ENCODE results near the gene FABP7. TPM values are rescaled to one million over a fixed set of nuclear protein-coding genes. Genes with fewer than 3 reads are reported as not detected.

The FABP7 gene
- polyA plus RNA-seq, 2 of the 4 experiments (the other 2 are of a cell fraction): not detected

GRCh38 chr6:122755901-122756300 is 23.6 kb upstream of the FABP7 start:
- ATAC-seq (no peak), DNase-seq (ENCODE audit: low read depth in 1 of 2, low spot score in 1 of 2) (no peak), FAIRE-seq (no peak)
- H3K4me1 ChIP-seq: no peaks in the 10 kb centered on the region
- no peak overlapping the region for H3K4me2 ChIP-seq
- WGBS (ENCODE audit: missing lambda C conversion rate): 63% methylated on average over 9 of the region's 9 CpGs
- no peak overlapping the region for H3K4me3 ChIP-seq
- H3K9me3 ChIP-seq: no peaks in the 10 kb centered on the region
- H3K27ac ChIP-seq: no peak overlapping the region
- CTCF ChIA-PET: no interaction called here
- TF ChIP-seq HES2 (IDR thresholded peaks at IDR 0.05) (no peak), ZFP36 (IDR thresholded peaks at IDR 0.05; ENCODE audit: borderline replicate concordance, partially characterized antibody) (no peak), HOXB5 (CRISPR knock-in tag; IDR thresholded peaks at IDR 0.05) (no peak), JUN (IDR thresholded peaks at IDR 0.05) (no peak), GATA3 (IDR thresholded peaks at IDR 0.05; ENCODE audit: borderline replicate concordance) (no peak), EHMT2 (IDR thresholded peaks at IDR 0.05; ENCODE audit: low read depth) (no peak), RARB (CRISPR knock-in tag; IDR thresholded peaks at IDR 0.05) (no peak), CBX8 (IDR thresholded peaks at IDR 0.05) (no peak), CBX2 (IDR thresholded peaks at IDR 0.05; ENCODE audit: borderline replicate concordance, low read depth) (no peak), FOSL2 (IDR thresholded peaks at IDR 0.05) (no peak), FOSL2 (CRISPR knock-in tag; IDR thresholded peaks at IDR 0.05) (no peak)
- TF ChIP-seq, protein P1, sequence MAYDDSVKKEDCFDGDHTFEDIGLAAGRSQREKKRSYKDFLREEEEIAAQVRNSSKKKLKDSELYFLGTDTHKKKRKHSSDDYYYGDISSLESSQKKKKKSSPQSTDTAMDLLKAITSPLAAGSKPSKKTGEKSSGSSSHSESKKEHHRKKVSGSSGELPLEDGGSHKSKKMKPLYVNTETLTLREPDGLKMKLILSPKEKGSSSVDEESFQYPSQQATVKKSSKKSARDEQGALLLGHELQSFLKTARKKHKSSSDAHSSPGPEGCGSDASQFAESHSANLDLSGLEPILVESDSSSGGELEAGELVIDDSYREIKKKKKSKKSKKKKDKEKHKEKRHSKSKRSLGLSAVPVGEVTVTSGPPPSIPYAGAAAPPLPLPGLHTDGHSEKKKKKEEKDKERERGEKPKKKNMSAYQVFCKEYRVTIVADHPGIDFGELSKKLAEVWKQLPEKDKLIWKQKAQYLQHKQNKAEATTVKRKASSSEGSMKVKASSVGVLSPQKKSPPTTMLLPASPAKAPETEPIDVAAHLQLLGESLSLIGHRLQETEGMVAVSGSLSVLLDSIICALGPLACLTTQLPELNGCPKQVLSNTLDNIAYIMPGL (CRISPR knock-in tag; IDR thresholded peaks at IDR 0.05; ENCODE audit: borderline replicate concordance): no peak
- POLR2A ChIA-PET: no interaction called here

GRCh38 chr6:122758927-122759334 is 20.6 kb upstream of the FABP7 start:
- 0% methylated on average over 1 of the region's 1 CpG for WGBS (ENCODE audit: missing lambda C conversion rate)
- no peak for FAIRE-seq
- CTCF ChIA-PET: no interaction called here
- H3K27ac ChIP-seq: no peak overlapping the region
- H3K4me2 ChIP-seq: no peak overlapping the region
- DNase-seq (ENCODE audit: low read depth in 1 of 2, low spot score in 1 of 2): no peak
- POLR2A ChIA-PET: no interaction called here
- H3K9me3 ChIP-seq: no peaks in the 10 kb centered on the region
- H3K4me1 ChIP-seq: no peaks in the 10 kb centered on the region
- no peak overlapping the region for H3K4me3 ChIP-seq
- TF ChIP-seq, protein P2, sequence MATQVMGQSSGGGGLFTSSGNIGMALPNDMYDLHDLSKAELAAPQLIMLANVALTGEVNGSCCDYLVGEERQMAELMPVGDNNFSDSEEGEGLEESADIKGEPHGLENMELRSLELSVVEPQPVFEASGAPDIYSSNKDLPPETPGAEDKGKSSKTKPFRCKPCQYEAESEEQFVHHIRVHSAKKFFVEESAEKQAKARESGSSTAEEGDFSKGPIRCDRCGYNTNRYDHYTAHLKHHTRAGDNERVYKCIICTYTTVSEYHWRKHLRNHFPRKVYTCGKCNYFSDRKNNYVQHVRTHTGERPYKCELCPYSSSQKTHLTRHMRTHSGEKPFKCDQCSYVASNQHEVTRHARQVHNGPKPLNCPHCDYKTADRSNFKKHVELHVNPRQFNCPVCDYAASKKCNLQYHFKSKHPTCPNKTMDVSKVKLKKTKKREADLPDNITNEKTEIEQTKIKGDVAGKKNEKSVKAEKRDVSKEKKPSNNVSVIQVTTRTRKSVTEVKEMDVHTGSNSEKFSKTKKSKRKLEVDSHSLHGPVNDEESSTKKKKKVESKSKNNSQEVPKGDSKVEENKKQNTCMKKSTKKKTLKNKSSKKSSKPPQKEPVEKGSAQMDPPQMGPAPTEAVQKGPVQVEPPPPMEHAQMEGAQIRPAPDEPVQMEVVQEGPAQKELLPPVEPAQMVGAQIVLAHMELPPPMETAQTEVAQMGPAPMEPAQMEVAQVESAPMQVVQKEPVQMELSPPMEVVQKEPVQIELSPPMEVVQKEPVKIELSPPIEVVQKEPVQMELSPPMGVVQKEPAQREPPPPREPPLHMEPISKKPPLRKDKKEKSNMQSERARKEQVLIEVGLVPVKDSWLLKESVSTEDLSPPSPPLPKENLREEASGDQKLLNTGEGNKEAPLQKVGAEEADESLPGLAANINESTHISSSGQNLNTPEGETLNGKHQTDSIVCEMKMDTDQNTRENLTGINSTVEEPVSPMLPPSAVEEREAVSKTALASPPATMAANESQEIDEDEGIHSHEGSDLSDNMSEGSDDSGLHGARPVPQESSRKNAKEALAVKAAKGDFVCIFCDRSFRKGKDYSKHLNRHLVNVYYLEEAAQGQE (IDR thresholded peaks at IDR 0.05): no peak
- ATAC-seq: no peak

GRCh38 chr6:122760330-122760729 is 19.2 kb upstream of the FABP7 start:
- H3K4me3 ChIP-seq: no peak overlapping the region
- no peaks in the 10 kb centered on the region for H3K9me3 ChIP-seq
- ATAC-seq (no peak), FAIRE-seq (no peak), DNase-seq (ENCODE audit: low read depth in 1 of 2, low spot score in 1 of 2) (no peak)
- ChIA-PET POLR2A (no interaction called here), CTCF (no interaction called here)
- H3K4me2 ChIP-seq: no peak overlapping the region
- H3K27ac ChIP-seq: no peak overlapping the region
- no peaks in the 10 kb centered on the region for H3K4me1 ChIP-seq
- TF ChIP-seq, protein P3, sequence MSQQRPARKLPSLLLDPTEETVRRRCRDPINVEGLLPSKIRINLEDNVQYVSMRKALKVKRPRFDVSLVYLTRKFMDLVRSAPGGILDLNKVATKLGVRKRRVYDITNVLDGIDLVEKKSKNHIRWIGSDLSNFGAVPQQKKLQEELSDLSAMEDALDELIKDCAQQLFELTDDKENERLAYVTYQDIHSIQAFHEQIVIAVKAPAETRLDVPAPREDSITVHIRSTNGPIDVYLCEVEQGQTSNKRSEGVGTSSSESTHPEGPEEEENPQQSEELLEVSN (IDR thresholded peaks at IDR 0.05; ENCODE audit: borderline replicate concordance, low read depth): no peak
- TF ChIP-seq ELK1 (IDR thresholded peaks at IDR 0.05; ENCODE audit: low read depth, low read length) (no peak), SREBF2 (IDR thresholded peaks at IDR 0.05) (no peak), ZSCAN20 (CRISPR knock-in tag; IDR thresholded peaks at IDR 0.05) (no peak), POLR2AphosphoS2 (conservative IDR thresholded peaks at IDR 0.05; ENCODE audit: low read length) (no peak)

Data from A549 (cell line).